Measurements from ENCODE around the gene SLC6A12.

DNA sequence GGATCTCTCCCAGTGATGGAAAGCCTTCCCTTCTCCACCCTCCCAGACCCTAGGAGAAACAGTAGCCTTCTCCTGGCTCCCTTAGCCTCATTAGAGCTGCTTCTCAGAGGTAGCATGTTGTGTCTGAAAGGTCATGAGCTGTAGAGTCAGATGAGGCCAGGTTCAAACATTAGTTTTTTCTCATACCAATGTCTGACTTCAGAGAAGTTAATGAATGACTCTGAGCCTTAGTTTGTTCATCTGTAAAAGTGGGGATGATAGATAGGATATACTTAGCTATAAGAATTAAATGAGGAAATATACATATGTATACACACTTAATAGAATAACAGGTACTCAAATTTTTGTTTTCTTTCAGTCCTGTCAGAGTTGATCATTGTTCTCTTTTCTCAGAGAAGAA, 48.2 kb upstream of the SLC6A12 start:
- TF ChIP-seq, protein P1, sequence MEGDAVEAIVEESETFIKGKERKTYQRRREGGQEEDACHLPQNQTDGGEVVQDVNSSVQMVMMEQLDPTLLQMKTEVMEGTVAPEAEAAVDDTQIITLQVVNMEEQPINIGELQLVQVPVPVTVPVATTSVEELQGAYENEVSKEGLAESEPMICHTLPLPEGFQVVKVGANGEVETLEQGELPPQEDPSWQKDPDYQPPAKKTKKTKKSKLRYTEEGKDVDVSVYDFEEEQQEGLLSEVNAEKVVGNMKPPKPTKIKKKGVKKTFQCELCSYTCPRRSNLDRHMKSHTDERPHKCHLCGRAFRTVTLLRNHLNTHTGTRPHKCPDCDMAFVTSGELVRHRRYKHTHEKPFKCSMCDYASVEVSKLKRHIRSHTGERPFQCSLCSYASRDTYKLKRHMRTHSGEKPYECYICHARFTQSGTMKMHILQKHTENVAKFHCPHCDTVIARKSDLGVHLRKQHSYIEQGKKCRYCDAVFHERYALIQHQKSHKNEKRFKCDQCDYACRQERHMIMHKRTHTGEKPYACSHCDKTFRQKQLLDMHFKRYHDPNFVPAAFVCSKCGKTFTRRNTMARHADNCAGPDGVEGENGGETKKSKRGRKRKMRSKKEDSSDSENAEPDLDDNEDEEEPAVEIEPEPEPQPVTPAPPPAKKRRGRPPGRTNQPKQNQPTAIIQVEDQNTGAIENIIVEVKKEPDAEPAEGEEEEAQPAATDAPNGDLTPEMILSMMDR (optimal IDR thresholded peaks at IDR 0.05 in 1 of 3, IDR thresholded peaks at IDR 0.05 in 1 of 3, conservative IDR thresholded peaks at IDR 0.05 in 1 of 3; ENCODE audit: extremely low read depth in 1 of 3, insufficient read depth in 2 of 3, low read length in 3 of 3) = no peak
- TF ChIP-seq EZH2 (IDR thresholded peaks at IDR 0.05; ENCODE audit: low read length) = no peak
